Skin of body (tissue), 2 donors: ENCODE measurements around the gene GPR152. TPM values are rescaled to one million over a fixed set of nuclear protein-coding genes. Genes with fewer than 3 reads are reported as not detected.

Experiments used
- DNase-seq: peaks from one replicate; lab custom pipeline; 2025; lab: John Stamatoyannopoulos, UW
- total RNA-seq: library from RNA; depleted of rRNA; stranded (reverse); fragments of >200 nt; gene quantifications from one replicate; pipeline ENCODE4 v1.2.3, GENCODE V29; 2014

The GPR152 gene
- total RNA-seq, 1 donor from 2014 or later: not detected

DNA sequence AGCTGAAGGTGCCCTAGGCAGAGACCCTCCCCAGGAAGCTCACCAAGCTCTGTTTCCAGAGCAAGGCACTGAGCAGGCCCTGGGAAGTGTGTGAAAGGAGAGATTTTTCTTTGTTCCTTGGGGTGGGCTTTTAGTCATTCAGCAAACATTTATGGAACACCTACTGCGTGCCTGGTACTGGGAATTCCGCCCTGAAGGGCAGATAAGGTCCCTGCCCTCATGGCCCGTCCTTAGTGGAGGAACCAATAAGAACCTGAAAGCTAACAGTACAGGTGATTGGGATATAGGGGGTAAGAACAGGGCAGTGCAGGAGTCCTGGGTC is 12.6 kb upstream of the GPR152 start:
- DNase-seq: no peak

DNA sequence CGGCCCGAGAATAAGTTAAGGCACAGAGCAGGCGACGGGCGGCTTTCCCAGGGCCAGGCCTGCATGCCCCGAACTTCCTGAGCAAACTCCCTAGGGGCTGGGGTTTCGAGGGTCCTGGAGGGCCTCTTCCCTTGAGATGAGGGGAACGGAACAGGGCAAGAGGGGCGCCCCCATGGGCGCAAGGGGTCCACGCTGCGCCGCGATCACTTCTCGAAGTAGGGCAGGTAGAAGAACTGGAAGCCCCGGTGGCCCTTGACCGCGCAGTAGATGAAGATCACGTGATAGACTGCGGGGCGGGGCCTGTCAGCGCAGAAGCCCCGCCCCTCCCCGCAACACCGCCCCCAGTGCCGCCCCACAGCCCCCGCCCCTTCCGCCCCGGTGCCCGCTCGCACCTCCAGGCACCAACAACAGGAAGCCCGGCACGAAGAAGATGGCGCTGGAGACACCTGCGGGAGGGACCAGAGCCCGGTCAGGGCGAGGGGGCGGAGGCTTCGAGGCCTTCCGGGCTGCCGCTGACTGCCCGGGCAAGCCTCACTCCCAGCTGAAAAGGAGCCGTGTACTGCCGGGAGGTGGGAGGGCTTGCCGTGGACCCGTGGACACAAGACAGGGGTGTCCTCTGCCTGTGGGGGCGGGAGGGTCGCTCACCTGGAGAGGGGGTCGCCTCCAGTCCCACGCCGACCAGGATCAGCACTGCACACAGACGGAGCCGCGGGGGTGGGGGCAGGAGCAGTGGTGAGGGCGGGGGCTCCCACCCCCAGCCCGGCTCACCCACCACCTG is 12.1 kb upstream of the GPR152 start:
- peak; percentile 34 for DNase-seq

DNA sequence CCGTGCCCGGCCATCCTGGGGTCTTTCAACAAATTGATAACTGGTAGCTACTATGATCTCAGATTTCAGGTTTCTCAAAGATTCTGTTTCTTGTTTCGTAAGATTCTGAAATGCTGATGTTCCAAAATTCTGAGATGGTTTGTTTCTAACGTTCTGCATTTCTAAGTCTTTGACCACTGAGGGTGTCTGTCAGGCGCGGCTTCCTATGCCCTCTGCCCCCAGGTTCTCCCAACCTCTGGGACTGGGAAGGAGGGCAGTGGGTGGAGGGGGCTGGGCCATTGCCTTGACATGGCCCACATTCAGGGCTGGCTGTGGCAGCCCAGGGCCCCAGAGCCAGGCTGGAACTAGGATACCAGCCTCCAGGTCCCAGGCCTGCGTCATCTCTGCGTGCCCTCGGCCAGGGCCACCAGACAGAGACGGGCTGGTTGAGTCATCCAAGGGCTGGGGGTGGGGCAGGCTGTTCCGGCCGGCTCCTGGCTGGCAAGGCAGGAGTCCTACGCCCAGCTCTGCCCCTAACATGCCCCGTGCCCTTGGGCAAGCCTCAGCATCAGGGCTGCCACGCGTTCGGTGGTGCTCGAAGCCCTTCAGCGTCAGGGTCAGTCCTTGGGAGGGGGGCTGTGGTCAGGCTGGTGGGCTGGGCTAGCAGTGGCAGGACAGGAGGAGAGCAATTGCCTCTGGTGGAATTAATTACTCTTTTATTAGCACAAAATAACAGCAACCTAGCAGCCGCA is 11.3 kb upstream of the GPR152 start:
- no peak for DNase-seq

DNA sequence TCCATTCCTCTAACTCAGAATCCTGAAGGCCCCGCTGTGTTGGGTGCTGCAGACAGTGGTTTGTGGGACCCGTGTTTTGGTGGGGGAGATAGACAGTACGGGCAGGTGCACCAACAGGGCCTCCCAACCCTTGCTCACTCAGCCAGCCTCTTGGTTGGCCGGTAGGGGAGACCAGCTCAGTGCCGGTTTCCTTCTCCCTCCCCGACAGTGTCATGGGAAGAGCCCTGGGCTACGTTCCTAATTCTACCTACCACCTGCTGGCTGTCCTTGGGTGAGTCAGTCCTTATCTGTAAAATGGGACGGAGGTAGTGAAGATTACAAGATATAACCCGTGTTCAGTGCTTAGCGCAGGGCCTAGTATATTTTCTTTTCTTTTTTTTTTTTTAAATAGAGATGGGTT is 10.7 kb upstream of the GPR152 start:
- DNase-seq: no peak

DNA sequence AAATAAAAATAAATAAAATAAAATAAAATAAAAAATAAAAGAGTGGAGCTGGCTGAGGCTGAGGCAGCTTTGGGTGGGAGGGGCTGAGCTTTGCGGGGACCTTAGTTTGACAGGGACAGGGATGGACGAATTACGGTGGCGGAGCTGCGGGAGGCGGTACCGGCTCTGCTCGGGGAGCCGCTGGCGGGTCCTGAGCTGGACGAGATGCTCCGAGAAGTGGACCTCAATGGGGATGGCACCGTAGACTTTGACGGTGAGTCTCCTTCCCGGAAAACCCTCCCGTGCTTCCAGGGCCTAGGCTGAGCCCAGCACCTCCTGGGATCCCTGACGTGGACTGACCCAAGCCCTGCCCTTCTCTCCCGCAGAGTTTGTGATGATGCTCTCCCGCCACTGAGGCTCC is 5.7 kb upstream of the GPR152 start:
- no peak for DNase-seq

DNA sequence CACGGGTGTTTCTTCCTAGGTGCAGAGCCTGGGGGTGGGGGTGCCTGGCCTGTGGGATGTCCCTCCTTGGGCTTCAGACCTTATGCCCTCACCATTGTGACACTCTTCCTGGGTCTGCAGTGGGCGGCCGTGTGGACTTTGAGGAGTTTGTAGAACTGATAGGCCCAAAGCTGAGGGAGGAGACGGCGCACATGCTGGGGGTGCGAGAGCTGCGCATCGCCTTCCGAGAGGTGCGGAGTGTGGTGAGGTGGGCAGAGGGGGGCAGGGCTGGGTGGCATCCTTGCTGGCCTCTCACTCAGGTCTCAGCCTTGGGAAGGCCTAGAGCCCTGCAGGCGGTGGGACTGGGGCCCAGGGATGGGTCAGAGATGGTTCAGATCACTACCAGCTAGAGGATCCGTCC is 4.9 kb upstream of the GPR152 start:
- no peak for DNase-seq

DNA sequence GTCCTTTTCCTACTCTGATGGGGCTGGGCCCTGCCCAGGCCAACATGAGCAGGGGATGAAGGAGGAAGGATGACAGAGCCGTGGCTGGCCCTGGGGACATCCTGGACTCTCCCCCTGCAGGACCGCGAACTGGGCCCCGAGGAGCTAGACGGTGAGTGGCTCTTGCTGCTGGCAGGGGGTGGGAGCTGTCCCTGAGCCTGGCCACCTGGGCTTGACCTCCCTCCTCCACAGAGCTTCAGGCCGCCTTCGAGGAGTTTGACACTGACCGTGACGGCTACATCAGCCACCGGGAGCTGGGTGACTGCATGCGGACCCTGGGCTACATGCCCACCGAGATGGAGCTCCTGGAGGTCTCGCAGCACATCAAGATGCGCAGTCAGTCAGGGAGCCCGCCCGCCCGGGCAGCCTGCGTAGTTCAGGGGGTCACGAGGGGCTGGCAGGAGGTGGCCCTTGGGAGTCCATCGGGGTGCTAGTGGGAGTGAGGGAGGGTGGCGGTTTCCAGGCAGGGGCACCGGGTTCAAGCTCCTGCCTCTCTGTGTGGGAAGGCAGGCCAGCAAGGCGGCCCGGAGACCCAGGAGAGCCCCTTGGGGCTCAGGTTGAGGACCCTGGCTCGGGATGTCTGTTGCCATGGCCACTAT is 3.7 kb upstream of the GPR152 start:
- DNase-seq: no peak

DNA sequence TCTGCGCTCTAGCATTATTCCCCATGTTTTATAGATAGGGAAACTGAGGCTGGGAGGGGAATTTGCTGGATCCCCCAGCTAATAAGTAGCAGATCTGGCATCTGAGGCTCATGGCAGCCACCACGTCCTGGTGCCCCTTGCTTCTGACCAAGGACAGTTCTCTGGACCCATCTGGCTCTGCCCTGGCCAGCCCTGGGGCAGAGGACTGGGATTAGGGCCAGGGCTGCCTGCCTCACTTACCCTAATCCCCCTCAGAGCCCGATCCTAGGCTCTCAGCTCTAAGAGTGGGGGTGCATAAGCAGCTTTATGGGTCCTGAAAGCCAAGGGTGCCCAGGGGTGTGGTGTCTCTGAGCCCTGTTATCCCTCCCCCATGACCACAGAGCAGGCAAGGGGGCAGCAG is 2.5 kb upstream of the GPR152 start, which contains the start of gene CABP4:
Gene CABP4 (plus strand): TSS at position 301 of the 400 bp plus-strand sequence. CDS start 70 bp downstream, at position 371.
- DNase-seq: no peak

DNA sequence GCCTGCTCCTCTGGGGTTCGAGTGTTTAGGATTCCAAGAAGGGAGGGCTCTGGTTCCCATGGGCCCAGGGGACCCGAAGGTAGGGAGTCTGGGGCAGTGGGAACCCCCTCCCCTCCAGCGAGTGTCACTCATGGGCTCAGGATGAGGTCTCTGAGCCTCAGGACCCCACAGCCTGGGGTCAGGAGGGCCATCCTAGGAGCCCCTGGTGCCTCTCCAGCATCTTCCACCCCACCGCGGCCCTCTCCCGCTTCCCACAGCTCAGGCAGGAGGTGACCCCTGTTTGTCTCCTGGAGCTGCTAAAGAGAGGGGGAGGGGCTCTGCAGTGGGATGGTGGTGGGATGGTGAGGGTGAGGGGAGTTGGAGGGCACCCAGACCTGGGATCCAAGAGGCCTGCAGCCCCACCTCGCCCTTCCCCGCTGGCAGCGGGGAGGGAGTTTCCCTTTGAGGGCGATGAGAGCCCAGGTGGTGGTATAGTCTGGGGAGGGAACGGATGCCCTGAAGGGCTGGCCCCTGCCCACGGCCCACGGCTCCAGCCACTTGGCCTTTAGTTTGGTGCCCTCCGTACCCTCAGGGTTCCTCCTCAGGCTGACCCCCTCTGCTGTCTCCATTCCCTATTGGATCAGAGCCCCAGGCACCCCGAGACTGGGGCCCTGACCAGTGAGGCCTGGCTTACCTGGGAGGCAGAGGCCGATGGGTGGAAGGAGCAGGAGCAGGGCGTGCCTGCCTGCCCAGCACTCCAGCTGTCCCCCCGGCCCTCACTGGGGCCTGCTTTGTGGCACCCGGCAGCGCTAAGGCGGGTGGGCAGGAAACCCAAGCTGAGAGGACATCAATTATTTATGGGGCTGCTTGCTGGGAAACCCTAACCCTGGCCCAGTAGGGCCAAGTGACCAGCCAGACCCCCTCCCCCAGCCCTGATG is 1.5 kb upstream of the GPR152 start:
- no peak for DNase-seq

DNA sequence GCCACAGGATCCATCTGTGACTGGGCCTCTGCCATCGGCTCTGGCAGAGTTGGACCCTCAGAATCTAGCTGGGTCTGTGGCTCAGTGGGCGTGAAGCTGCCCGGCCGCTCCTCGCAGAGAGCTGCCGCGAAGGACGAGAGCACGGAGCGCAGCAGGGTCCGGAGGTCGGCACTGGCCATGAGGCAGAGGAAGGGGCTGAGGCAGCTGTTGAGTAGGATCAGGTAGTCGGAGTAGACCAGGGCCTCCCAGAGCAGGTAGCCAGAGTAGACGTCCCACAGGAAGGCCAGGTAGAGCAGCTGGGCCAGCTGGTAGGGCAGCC is 912 bp downstream of the GPR152 start:
- no peak for DNase-seq

DNA sequence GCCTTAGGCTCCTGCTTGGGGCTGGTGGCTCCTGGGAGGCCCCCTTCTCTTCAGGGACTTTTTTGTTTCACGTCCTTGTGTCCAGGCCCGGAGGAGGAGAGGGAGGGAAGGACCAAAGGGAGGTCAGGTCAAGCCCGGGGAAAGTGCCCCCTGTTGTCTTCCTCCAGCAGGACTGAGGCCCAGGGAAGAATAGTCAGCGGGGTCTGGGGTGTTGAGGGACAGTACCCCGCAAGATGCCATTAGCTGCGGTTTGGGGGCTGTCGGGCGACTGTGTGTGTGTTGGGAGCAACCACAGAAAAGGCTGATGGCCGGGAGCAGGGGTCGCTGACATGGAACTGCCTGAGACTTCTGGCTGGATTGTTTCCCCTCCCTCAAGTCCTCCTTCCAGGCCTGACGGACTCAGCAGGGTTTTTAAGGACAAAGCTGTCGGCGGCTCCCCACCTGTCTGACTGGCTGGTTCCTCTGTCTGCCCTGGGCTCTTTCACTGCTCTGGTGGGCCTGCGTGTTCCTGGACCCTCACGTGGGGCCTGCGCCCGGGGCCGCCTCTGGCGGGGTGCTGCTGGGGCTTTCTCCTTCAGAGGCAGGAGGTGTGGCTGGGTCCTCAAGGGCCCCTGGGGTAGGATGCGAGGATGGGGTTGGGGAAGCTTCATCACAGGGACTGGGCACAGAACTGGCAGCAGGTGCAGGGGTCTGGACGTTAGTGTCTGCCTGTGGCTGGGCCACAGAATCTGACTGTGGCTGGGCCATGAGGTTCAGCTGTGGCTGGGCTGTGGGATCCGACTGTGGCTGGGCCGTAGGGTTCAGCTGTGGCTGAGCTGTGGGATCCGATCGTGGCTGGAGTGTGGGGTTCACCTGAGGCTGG is 1.5 kb downstream of the GPR152 start:
- no peak for DNase-seq

DNA sequence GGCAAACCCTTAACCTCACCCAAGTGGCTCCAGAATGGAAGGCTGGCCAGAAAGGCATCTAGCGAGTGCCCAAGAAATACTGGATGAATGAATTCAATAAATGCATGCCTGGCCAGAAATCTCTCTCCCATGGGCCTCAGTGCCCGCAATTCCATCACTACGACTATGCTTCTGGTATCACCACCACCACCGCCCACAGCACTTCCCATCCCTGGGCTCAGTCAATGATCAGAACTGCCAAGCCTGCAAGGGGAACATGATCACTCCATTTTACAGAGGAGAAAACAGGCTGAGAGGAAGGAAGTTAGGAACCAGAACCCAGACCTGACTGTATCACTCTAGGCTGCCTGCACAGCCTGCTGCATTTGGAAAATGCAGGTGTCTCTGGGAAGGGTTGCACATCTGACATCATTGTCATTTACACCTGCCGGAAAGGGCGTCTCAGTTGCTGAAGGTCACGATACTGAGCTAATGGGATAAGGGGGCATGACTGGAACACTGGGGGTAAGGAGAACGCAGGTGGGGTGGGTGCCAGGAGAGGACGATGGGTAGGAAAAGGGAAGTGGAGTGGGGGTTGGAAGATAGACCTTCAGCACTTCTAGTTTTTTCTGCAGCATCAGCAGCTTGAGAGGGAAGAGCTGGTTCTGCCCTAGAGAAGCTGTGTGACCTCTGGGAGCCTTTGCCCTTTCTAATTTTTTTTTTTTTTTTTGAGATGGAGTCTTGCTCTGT is 3.2 kb downstream of the GPR152 start:
- DNase-seq: no peak

DNA sequence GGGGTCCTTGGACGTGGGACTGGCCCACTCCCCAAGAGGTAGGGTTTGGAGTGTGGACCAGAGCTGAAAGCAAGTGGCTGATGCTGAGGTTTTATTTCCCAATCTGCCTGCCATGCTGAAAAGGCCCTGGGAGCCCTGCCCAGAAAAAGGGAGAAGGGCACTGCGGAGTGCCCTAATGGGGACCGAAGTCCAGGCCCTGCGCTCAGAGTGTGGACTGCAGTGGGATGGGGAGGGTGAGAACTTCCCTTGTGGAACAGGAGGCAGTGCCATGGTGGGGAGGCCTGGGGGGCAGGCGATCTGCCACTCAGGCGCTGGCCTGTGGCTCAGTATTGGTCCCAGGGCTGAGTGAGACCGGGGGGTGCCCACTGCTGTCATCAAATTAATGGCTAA is 4.3 kb downstream of the GPR152 start:
- DNase-seq: no peak

DNA sequence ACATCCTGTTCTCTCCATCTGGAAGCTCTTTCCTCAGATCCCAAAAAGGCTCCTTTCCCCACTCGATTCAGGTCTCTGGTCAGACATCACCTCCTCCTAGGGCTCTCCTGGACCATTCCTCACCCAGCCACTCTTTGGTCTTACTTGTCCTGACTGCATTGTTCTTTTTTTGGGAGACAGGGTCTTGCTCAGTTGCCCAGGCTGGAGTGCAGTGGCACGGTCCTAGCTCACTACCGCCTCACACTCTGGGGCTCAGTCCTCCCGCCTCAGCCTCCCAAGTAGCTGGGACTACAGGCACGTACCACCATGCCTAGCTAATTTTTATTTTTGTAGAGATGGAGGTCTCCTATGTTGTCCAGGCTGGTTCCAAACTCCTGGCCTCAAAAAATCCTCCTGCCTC is 7.0 kb downstream of the GPR152 start:
- DNase-seq: no peak

DNA sequence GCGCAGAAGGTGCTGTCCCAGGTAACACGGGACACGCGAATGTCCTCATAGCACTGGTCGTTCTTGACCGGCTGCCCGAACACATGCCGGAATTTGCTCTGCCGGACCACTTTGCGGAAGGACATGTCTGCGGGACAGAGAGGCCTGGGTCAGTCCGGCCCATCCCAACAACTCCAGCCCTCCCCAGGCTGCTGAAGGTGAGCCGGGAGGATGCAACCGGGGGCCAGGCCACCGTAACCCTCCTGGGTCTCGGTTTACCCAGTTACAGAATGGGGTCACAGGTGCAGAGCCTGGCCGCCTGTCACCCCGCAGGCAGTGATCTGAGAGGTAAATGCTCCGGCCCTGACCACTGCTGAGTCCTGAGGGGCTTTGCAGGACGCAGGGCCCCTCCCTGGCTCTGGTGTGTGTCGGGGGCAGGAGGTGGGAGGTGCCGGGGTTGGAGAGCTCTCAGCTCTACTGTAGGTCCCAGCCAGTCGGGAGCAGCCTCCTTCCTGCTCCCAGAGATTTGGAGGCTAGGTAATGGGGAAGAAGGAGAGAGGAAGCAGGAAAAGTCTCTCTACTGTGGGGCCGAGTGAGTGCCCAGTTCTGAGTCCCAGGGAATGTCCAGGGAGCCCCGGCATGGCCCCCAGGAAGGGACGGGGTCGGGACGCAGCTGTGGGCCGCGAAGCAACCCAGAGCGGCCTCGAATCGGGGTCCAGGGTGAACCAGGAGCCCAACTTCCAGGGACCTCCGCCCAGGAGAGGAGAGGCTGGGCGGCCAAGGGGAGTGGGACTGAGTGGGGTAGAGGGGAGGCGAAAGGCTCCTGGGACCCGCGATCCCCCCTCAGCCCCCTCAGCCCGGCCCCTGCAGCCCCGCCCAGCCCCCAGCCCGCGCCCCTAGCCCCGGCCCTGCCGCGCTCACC is 9.8 kb downstream of the GPR152 start:
- DNase-seq: no peak

DNA sequence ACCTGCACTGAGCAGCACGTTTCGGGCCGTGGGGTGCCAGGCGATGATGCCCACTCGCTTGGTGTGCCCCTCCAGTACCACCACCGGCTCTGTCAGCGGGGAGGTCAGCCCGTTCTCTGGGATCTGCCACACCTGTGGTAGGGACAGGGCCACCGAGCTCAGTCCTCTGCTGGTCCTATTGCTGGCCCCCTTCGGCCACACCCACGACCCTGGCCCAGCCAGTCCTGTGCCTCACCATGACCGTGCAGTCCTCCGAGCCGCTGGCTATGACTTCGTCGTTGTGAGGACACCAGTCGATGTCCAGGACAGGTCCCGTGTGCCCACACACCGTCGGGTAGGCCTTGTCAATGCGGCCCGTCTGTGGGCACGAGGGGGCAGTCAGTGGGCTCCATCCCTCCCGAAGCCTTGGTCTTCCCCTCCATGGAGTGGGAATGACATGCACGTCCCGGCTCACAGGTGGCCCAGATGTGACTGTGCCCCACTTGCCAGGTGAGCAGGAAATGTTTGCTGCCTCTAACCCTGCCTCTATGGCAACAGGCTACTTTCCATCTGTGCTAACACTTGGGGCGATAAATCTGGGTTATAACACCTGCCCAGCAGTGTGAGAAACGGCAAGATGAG is 10.7 kb downstream of the GPR152 start:
- no peak for DNase-seq

DNA sequence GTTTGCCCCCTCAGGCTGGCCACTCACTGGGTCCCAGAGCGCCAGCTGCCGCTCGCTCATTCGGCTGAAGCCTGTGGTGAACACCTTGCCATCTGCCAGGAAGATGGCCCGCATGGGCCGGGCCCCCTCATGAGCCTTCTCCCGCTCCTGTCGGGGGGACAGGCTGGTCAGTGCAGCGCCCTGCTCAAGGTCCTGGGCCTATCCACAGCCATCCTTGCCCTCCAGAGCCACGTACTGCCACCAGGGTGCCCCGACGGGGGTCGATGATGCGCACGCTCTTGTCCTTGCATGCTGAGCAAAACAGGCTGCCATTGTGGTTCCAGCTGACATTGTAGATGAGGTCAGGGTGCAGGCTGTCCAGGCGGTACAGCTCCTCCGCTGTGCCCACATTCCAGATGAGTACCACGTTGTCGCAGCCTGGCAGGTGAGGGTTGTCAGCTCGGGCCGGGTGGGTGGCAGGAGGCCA is 11.4 kb downstream of the GPR152 start:
- DNase-seq: no peak
